HG03108 (cell line): ENCODE data around the gene PSTK.

Source experiments
- ATAC-seq: cut with Tn5 transposase; IDR thresholded peaks from one replicate; pipeline ENCODE4 v1.9.1; 2021; ENCODE audit warnings: moderate library complexity; ENCODE audit not compliant: unreplicated experiment

The PSTK gene

GRCh38 chr10:122980209-122981065 lies at the start of gene PSTK:
TSS of gene PSTK (plus strand) at chr10:122980401. CDS start at chr10:122980480, 79 bp downstream.
- ATAC-seq: peak; percentile 96

DNA sequence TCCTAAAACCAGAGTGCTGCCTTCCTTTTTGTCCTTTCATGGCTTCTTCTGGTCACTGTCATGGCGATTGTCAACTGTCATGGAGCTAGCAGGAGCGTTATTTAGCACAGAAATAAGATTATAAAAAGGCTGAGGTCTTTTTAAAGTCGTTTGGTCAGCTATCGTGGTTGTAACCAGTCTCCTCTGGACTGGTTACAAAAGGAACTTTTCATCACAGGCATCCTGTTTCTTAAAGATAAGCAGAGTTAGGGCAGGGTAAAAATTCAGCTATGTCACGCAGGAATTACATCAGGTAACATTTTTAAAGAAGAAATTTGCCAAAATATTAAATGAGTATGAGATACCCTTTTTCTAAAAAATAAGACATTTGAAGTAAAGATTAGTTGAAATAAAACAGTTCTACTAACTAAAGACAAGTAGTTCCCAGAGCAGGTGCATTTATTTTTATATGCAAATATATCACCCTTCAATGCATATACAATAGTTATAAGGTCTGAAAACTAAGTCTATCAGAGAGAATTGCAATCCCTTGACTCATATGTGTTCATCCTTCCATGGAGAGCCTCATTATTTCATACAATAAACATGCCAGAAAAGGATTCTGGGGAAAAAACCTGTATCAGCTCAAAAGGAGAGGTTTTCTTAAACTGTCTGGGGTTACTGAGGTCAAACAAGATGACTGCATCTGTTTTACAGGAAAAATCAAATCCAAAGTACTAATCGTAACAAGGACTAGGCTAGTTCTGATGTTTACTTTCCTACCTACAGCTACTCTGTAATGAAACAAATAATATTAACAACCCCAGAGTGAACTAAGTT lies 48.9 kb upstream of the PSTK start:
- no peak for ATAC-seq

DNA sequence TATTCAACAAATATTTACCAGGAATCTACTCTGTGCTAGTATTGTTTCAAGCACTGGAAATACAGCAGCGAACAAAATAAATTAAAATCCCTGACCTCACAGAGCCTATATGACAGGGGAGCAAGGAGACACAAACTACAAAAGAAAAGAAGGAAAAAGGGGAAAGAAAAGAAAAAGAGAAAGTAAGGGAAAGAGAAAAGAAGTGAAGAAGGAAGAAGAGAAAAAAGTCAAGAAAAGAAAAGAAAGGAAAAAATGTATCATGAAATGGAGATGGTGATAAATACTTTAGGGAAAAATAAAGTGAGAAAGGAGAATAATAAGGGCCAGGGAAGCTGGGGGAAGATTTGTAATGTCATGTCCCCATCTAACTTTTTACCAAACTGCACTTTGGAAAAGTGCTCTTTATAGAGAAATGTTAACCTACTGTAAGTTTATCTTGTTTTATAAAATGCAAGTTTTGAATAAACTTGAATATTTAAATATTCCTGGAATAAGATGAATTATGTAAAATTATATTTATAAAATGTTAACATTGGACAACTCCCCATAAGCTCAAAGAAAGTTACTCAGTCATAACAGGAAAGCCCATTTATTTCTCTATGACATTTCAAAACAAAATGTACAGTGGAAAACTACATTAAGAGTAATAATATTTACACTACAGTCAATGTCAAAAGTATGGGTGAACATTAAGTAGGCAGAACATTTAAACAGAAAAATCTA lies 40.9 kb upstream of the PSTK start:
- ATAC-seq: no peak

GRCh38 chr10:122939856-122940543 lies 40.2 kb upstream of the PSTK start:
- no peak for ATAC-seq

DNA sequence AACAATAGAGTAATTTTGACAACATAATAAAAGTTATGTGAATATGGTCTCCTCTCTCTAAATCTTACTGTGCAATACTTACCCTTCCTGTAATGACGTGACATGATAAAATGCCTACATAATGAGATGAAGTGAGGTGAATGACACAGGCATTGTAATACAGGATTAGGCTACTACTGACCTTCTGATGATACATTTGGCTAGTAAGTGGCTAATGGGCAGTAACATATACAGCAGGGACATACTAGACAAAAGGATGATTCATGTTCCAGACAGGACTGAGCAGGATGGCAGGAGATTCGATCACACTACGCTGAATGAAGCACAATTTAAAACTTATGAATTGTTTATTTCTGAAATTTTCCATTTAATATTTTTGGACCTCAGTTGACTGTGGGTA lies 30.9 kb upstream of the PSTK start:
- ATAC-seq: no peak

DNA sequence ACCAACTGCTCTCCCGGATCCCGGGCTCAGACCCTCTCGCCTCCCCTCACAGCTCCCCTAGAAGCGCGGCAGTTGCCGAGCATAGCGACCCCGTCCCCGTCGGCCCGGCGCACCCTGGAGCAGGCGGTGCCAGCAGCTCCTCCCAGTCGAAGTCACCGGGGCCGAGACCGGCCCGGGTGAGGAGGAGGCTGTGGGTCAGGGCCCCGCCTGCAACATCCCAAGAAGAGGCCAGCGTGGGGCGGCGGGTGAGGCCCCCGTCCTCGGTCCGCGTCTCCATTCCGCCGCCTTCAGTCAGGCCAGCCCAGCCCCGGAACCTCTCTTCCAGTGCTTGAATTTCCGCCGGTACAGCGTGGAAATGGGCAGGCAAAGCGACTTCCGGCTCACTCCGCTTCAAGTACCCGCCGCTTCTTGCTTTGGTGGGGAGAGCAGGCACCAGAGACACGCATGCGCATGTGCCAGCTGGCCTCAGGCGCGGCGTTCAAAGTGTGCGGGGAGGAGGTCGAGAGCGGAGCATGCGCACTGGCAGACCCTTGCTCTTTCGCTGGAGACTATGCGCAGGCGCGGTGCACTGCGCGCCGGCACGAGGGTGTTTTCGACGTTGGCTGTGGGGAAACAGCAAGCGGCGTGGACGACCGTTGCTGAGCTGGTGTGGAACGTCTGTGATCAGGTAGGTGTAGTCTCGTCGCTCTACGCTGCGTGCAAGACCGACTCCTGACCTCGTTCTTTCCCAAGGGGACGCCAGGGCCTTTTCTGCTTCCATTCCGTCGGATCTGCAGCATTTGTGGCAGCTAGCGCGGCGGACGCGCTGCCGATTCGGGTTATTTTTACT lies 26.1 kb upstream of the PSTK start, which contains the start of gene C10orf88:
TSS of gene C10orf88 (minus strand) at position 326 of the 829 bp plus-strand sequence. CDS start at position 277, 49 bp downstream.
- ATAC-seq: peak; percentile 99

DNA sequence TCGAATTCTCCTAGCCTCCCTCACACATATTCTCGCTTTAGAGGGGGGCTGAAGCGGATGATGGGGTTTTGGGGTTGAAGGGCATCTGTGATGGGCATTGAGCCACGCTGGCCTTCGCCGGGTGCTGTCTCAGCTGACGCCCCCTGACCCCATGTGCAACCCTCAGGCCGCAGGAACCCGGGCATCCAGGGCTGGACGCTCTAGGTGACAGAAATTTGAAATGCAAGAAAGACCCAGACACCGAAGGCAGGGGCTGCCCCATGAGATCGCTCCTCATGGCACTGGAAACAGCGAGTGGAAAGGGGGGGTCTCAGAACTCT lies 25.5 kb upstream of the PSTK start:
- ATAC-seq: no peak

GRCh38 chr10:122955892-122956291 lies 24.3 kb upstream of the PSTK start:
- no peak for ATAC-seq

- ATAC-seq: no peak
These were observed 22.7 kb upstream of the PSTK start for GRCh38 chr10:122957474-122957873.

- ATAC-seq: no peak
These were observed 17.8 kb upstream of the PSTK start for GRCh38 chr10:122962405-122962804.

DNA sequence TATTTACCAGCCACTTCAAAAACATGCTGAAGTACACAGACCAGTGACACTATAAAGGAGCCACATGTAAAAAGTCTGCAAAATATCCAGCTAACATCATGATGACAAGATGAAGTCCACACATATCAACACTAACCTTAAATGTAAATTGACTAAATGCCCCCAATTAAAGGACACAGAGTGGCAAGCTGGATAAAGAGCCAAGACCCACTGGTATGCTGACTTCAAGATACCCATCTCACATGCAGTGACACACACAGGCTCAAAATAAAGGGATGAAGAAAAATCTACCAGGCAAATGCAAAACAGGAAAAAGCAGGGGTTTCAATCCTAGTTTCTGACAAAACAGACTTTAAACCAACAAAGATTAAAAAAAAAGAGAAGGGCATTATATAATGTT lies 13.3 kb upstream of the PSTK start:
- no peak for ATAC-seq

- no peak for ATAC-seq
These were observed 11.5 kb upstream of the PSTK start for GRCh38 chr10:122968698-122969097.

GRCh38 chr10:122974023-122974422 lies 6.2 kb upstream of the PSTK start:
- ATAC-seq: no peak

- ATAC-seq: no peak
These were observed 5.6 kb upstream of the PSTK start for GRCh38 chr10:122974543-122975064.

- no peak for ATAC-seq
These were observed 864 bp downstream of the PSTK start for GRCh38 chr10:122981066-122981464.

DNA sequence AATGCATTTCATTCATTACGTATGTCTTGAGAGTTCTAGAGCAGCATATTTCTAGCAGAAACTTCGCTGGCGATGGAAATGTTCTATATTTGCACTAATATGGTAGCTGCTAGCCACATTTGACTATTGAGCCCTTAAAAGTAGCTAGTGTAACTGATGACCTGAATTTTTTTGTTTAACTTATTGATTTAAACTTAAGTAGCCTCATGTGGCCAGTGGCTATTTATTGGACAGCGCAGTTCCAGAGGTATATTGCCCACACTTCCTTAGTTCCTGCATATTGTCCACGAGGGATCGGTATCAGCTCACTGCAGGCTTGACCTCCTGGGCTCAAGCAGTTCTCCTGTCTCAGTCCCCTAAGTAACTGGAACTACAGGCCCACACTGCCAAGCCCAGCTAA lies 3.7 kb downstream of the PSTK start:
- no peak for ATAC-seq

- no peak for ATAC-seq
These were observed 4.5 kb downstream of the PSTK start for GRCh38 chr10:122984708-122985107.

GRCh38 chr10:122986335-122986734 lies 6.1 kb downstream of the PSTK start:
- ATAC-seq: no peak

DNA sequence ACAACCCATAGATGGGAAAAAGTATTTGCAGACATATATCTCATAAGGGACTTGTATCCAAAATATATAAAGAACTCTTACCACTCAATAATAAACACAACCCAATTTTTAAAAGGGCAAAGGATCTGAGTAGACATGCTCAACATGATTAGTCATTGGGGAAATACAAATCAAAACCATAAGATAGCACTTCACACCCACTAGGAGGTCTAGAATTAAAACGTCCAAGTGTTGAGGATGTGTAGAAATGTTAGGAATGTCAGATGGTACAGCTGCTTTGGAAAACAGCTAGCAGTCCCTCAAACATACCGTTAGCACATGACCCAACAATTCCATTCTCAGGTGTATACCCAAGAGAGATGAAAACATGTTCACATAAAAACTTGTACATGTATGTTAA lies 8.3 kb downstream of the PSTK start:
- ATAC-seq: no peak

- no peak for ATAC-seq
These were observed 10.1 kb downstream of the PSTK start for GRCh38 chr10:122990278-122990677.
